ENCODE measurements around the gene GASK1A.

The GASK1A gene

GRCh38 chr3:43073836-43074220 is 94.7 kb downstream of the GASK1A start:
- no peak overlapping the region for H3K27ac ChIP-seq
- TF ChIP-seq ZFX (IDR thresholded peaks at IDR 0.05) (no peak), CTCF (conservative IDR thresholded peaks at IDR 0.05) (no peak)

GRCh38 chr3:43074482-43074881 is 95.4 kb downstream of the GASK1A start:
- H3K27ac ChIP-seq: no peak overlapping the region
- no peak for TF ChIP-seq ZFX (IDR thresholded peaks at IDR 0.05)
- TF ChIP-seq CTCF (conservative IDR thresholded peaks at IDR 0.05): no peak

- TF ChIP-seq ZFX (IDR thresholded peaks at IDR 0.05) (no peak), CTCF (conservative IDR thresholded peaks at IDR 0.05) (no peak)
- H3K27ac ChIP-seq: no peak overlapping the region
These were observed 96.0 kb downstream of the GASK1A start for GRCh38 chr3:43074901-43075689.

GRCh38 chr3:43075904-43076661 is 97.0 kb downstream of the GASK1A start:
- TF ChIP-seq ZFX (IDR thresholded peaks at IDR 0.05): no peak
- H3K27ac ChIP-seq: no peak overlapping the region

GRCh38 chr3:43076857-43077256 is 97.7 kb downstream of the GASK1A start:
- TF ChIP-seq CTCF (conservative IDR thresholded peaks at IDR 0.05) (no peak), ZFX (IDR thresholded peaks at IDR 0.05) (no peak)

GRCh38 chr3:43077261-43077660 is 98.2 kb downstream of the GASK1A start:
- TF ChIP-seq CTCF (conservative IDR thresholded peaks at IDR 0.05) (no peak), ZFX (IDR thresholded peaks at IDR 0.05) (no peak)
- H3K27ac ChIP-seq: no peak overlapping the region

More at GRCh38 chr3:43076857-43077256, 97.7 kb downstream of the GASK1A start:
- no peak overlapping the region for H3K27ac ChIP-seq

- TF ChIP-seq ZFX (IDR thresholded peaks at IDR 0.05) (no peak), CTCF (conservative IDR thresholded peaks at IDR 0.05) (no peak)
These were observed 98.6 kb downstream of the GASK1A start for GRCh38 chr3:43077707-43078106.

More at GRCh38 chr3:43077707-43078106, 98.6 kb downstream of the GASK1A start:
- no peak overlapping the region for H3K27ac ChIP-seq
